ENCODE measurements around the gene PIEZO1. TPM values are rescaled to one million over a fixed set of nuclear protein-coding genes. Genes with fewer than 3 reads are reported as not detected.
A peak's percentile ranks its signal among the peaks of the same experiment; 100 is the strongest.

The PIEZO1 gene
- total RNA-seq, 1 experiment from 2014 or later: 224 TPM

DNA sequence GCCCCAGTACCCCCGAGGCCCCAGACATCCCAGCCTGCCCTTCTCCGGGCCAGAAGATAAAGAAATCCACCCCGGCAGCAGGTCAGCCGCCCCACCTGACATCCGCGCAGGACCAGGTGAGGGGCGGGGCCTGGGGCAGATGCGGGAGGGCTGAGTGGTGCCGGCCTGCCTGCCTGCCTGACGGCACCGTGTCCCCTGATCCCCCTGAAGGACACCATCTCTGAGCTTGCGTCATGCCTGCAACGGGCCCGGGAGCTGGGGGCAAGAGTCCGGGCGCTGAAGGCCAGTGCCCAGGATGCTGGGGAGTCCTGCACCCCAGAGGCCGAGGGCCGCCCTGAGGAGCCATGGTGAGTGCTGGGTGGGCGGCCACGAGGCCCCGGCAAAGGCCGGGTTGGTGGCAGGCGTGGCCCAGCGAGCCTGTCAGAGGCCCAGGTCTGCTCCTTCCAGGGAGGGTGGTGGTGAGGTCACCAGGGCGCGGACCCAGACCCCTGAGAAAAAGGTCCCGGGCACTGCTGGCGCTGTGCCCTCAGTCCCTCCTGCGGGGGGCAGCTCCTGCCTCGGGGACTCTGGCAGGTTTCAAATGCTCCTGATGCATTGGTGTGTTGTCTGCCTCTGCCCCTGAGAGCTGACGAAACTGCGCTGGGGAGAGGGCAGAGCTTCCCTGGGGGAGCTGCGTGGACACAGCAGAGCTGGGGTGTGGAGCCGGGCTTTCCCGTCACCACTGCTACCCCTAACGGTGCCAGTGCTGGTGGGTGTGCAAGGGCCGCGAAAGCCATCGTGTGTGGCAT, 19.7 kb upstream of the PIEZO1 start:
- H2AFZ ChIP-seq (ENCODE audit: low read depth, low read length, poor library complexity, severe bottlenecking): no peak overlapping the region
- ChIA-PET CTCF (no interaction called here), RAD21 (ENCODE audit: low non-redundant PET in 1 of 2, low total read pairs in 2 of 2, uncharacterized antibody in 2 of 2, unreplicated experiment in 2 of 2) (no interaction called here), POLR2A (interaction anchor here (1.3 kb wide), 1 partner anchor 20 kb away, joined by 3 read pairs; the partner anchor contains the start of gene PIEZO1)
- peaks cover 19 to 50% of the 10 kb centered on the region in 2 experiments; a peak in 3 of 4 replicates for H3K36me3 ChIP-seq (ENCODE audit: control insufficient read depth in 1 of 2, insufficient read depth in 2 of 2, low read length in 2 of 2)
- BruUV-seq (replicated peaks): TSS peak; percentile 37
- peaks cover 59% of the 10 kb centered on the region for H3K79me2 ChIP-seq (ENCODE audit: insufficient read depth, low read length)
- peak overlapping the region; percentile 97 for H3K9ac ChIP-seq (ENCODE audit: low read length)
- H4K20me1 ChIP-seq (ENCODE audit: insufficient read depth): peaks cover 12% of the 10 kb centered on the region; the same call in 1 of the 2 replicates
- DNase-seq (ENCODE audit: low read depth, low spot score): no peak
- H3K9me2 ChIP-seq (ENCODE audit: insufficient read depth): no peaks in the 10 kb centered on the region
- peaks cover 18 to 52% of the 10 kb centered on the region in 2 experiments for H3K4me1 ChIP-seq (ENCODE audit: control insufficient read depth in 1 of 2, insufficient read depth in 2 of 2, low read length in 2 of 2)
- H3K4me2 ChIP-seq (ENCODE audit: low read length): peak overlapping the region; percentile 99
- no peak for TF ChIP-seq FOSL1 (IDR thresholded peaks at IDR 0.05; ENCODE audit: low read depth)
- TF ChIP-seq ZFX (IDR thresholded peaks at IDR 0.05): peak; percentile 35; the same call in 1 of the 2 replicates
- peak; percentile 42 for TF ChIP-seq POLR2A (IDR thresholded peaks at IDR 0.05; ENCODE audit: borderline replicate concordance, extremely low read depth, insufficient read depth, insufficient read length)
- H3K9me3 ChIP-seq (ENCODE audit: control insufficient read depth in 1 of 2, insufficient read depth in 1 of 2, low read depth in 1 of 2, low read length in 2 of 2): no peaks in the 10 kb centered on the region
- H3K27ac ChIP-seq (ENCODE audit: low read depth, low read length): peak overlapping the region; percentile 100
- intact Hi-C loops (cut with micrococcal nuclease): loop anchor here (5.0 kb wide), 1 partner anchor 67 kb away; no protein-coding TSS in a partner anchor
- H3K27me3 ChIP-seq (ENCODE audit: insufficient read depth, low read length): no peaks in the 10 kb centered on the region
- peak; percentile 50 for ATAC-seq
- peak overlapping the region; percentile 85 to 99 for H3K4me3 ChIP-seq (replicated peaks in 1 of 2; ENCODE audit: low read depth in 1 of 2, low read length in 2 of 2)

DNA sequence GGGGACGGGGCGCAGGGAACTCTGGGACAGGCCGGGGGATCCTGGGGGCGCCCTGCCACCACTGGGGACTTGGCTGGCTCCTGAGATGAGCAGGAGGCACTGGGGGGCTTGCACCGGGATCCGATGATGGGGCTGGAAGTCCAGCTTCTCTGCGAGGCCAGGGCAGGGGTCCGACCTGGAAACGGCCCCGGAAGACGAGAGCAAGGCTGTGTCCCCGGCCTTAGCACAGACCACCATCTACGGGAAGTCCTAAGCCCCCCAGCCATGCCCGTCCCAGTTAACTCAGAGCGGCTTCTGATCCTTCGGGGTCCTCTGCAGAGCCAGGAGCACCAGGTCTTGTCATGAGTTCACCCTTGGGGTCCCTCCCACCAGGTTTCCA, 19.1 kb upstream of the PIEZO1 start:
- CTCF ChIA-PET: no interaction called here
- TF ChIP-seq EZH2phosphoT487 (IDR thresholded peaks at IDR 0.05; ENCODE audit: borderline replicate concordance): no peak
- TF ChIP-seq ZNF274 (IDR thresholded peaks at IDR 0.05; ENCODE audit: low read depth, low read length): no peak
- no peak for TF ChIP-seq YY1 (IDR thresholded peaks at IDR 0.05; ENCODE audit: extremely low read depth, insufficient replicate concordance, low read depth, low read length)
- no peak for TF ChIP-seq CBX3 (IDR thresholded peaks at IDR 0.05; ENCODE audit: low read depth)
- TF ChIP-seq, protein P1, sequence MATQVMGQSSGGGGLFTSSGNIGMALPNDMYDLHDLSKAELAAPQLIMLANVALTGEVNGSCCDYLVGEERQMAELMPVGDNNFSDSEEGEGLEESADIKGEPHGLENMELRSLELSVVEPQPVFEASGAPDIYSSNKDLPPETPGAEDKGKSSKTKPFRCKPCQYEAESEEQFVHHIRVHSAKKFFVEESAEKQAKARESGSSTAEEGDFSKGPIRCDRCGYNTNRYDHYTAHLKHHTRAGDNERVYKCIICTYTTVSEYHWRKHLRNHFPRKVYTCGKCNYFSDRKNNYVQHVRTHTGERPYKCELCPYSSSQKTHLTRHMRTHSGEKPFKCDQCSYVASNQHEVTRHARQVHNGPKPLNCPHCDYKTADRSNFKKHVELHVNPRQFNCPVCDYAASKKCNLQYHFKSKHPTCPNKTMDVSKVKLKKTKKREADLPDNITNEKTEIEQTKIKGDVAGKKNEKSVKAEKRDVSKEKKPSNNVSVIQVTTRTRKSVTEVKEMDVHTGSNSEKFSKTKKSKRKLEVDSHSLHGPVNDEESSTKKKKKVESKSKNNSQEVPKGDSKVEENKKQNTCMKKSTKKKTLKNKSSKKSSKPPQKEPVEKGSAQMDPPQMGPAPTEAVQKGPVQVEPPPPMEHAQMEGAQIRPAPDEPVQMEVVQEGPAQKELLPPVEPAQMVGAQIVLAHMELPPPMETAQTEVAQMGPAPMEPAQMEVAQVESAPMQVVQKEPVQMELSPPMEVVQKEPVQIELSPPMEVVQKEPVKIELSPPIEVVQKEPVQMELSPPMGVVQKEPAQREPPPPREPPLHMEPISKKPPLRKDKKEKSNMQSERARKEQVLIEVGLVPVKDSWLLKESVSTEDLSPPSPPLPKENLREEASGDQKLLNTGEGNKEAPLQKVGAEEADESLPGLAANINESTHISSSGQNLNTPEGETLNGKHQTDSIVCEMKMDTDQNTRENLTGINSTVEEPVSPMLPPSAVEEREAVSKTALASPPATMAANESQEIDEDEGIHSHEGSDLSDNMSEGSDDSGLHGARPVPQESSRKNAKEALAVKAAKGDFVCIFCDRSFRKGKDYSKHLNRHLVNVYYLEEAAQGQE (IDR thresholded peaks at IDR 0.05; ENCODE audit: low read depth): no peak
- TF ChIP-seq, protein P2, sequence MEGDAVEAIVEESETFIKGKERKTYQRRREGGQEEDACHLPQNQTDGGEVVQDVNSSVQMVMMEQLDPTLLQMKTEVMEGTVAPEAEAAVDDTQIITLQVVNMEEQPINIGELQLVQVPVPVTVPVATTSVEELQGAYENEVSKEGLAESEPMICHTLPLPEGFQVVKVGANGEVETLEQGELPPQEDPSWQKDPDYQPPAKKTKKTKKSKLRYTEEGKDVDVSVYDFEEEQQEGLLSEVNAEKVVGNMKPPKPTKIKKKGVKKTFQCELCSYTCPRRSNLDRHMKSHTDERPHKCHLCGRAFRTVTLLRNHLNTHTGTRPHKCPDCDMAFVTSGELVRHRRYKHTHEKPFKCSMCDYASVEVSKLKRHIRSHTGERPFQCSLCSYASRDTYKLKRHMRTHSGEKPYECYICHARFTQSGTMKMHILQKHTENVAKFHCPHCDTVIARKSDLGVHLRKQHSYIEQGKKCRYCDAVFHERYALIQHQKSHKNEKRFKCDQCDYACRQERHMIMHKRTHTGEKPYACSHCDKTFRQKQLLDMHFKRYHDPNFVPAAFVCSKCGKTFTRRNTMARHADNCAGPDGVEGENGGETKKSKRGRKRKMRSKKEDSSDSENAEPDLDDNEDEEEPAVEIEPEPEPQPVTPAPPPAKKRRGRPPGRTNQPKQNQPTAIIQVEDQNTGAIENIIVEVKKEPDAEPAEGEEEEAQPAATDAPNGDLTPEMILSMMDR (IDR thresholded peaks at IDR 0.05 in 2 of 3, conservative IDR thresholded peaks at IDR 0.05 in 1 of 3; ENCODE audit: borderline replicate concordance in 1 of 3, insufficient read depth in 1 of 3, low read depth in 2 of 3, low read length in 2 of 3): no peak
- TF ChIP-seq CEBPB (IDR thresholded peaks at IDR 0.05; ENCODE audit: low read depth): no peak
- no peak for TF ChIP-seq POLR2AphosphoS5 (IDR thresholded peaks at IDR 0.05; ENCODE audit: low read depth, low read length)

More for the DNA sequence above, 19.1 kb upstream of the PIEZO1 start:
- peaks cover 19 to 45% of the 10 kb centered on the region in 2 experiments; a peak in 3 of 4 replicates for H3K36me3 ChIP-seq (ENCODE audit: control insufficient read depth in 1 of 2, insufficient read depth in 2 of 2, low read length in 2 of 2)
- H4K20me1 ChIP-seq (ENCODE audit: insufficient read depth): peaks cover 12% of the 10 kb centered on the region; the same call in 1 of the 2 replicates
- no TSS peak for BruUV-seq (replicated peaks)
- H3K9ac ChIP-seq (ENCODE audit: low read length): peak overlapping the region; percentile 97
- H3K9me3 ChIP-seq (ENCODE audit: control insufficient read depth in 1 of 2, insufficient read depth in 1 of 2, low read depth in 1 of 2, low read length in 2 of 2): no peaks in the 10 kb centered on the region
- H3K9me2 ChIP-seq (ENCODE audit: insufficient read depth): no peaks in the 10 kb centered on the region
- RAD21 ChIA-PET (ENCODE audit: low non-redundant PET in 1 of 2, low total read pairs in 2 of 2, uncharacterized antibody in 2 of 2, unreplicated experiment in 2 of 2): no interaction called here
- peak overlapping the region; percentile 100 for H3K27ac ChIP-seq (ENCODE audit: low read depth, low read length)
- DNase-seq (ENCODE audit: low read depth, low spot score): no peak
- H3K27me3 ChIP-seq (ENCODE audit: insufficient read depth, low read length): no peaks in the 10 kb centered on the region
- intact Hi-C loops (cut with micrococcal nuclease): loop anchor here (5.0 kb wide), 1 partner anchor 67 kb away; no protein-coding TSS in a partner anchor
- POLR2A ChIA-PET: interaction anchor here (1.3 kb wide), 1 partner anchor 19 kb away, joined by 3 read pairs; the partner anchor contains the start of gene PIEZO1
- peaks cover 53% of the 10 kb centered on the region for H3K79me2 ChIP-seq (ENCODE audit: insufficient read depth, low read length)
- peak; percentile 2 for ATAC-seq
- no peak overlapping the region for H2AFZ ChIP-seq (ENCODE audit: low read depth, low read length, poor library complexity, severe bottlenecking)
- H3K4me3 ChIP-seq (replicated peaks in 1 of 2; ENCODE audit: low read depth in 1 of 2, low read length in 2 of 2): peak overlapping the region; percentile 85 to 99
- H3K4me1 ChIP-seq (ENCODE audit: control insufficient read depth in 1 of 2, insufficient read depth in 2 of 2, low read length in 2 of 2): peaks cover 16 to 46% of the 10 kb centered on the region in 2 experiments
- H3K4me2 ChIP-seq (ENCODE audit: low read length): peak overlapping the region; percentile 99

Measured in HCT116 (cell line).